Large intestine (tissue), 12 donors: ENCODE data around the gene OR51B2. TPM values are rescaled to one million over a fixed set of nuclear protein-coding genes. Genes with fewer than 3 reads are reported as not detected.
"Not testable (repeated sequence)": the region's sequence is repeated elsewhere in the genome, so short reads cannot be mapped to it uniquely, and the experiment has no call there.

Experiments
- DNase-seq, 2 donors: peaks; one replicate each; pipeline versions ENCODE4 v3.0.0 to v3.0.0-alpha.2; 2013
- H3K27ac ChIP-seq: one replicate; pipeline ENCODE4 v1.5.1; 2013; ENCODE audit warnings: low read length
- H3K27me3 ChIP-seq: 2 replicates; pipeline ENCODE4 v1.6.1; 2013; ENCODE audit warnings: low read length; ENCODE audit not compliant: control insufficient read depth, insufficient read depth
- H3K36me3 ChIP-seq: 2 replicates; pipeline ENCODE4 v1.6.1; 2013; ENCODE audit warnings: low read length; ENCODE audit not compliant: control insufficient read depth, insufficient read depth
- H3K4me1 ChIP-seq: one replicate; pipeline ENCODE4 v1.6.1; 2013; ENCODE audit warnings: low read length; ENCODE audit not compliant: control insufficient read depth, insufficient read depth
- H3K4me3 ChIP-seq: one replicate; pipeline ENCODE4 v1.5.1; 2013; ENCODE audit warnings: low read length
- H3K9me3 ChIP-seq: one replicate; pipeline ENCODE4 v1.6.1; 2013; ENCODE audit warnings: mild to moderate bottlenecking, low read depth, low read length, moderate library complexity; ENCODE audit not compliant: control insufficient read depth
- WGBS: methylation state at CpG from one replicate; pipeline ENCODE4 v1.1.5; 2013; ENCODE audit warnings: low lambda C conversion rate; ENCODE audit not compliant: insufficient coverage; 5-methylcytosine and 5-hydroxymethylcytosine counted together
- long read RNA-seq, 11 donors: transcript quantifications; one replicate each; lab custom pipeline, GENCODE V29; 2026
- polyA plus RNA-seq: library from polyadenylated mRNA; unstranded; fragments of 120-200 nt; gene quantifications from one replicate; pipeline ENCODE4 v1.2.1, GENCODE V29; 2013

The OR51B2 gene
- polyA plus RNA-seq: not detected
- long read RNA-seq, donor 1: 0 reads
- long read RNA-seq, donor 2: 0 reads
- long read RNA-seq, donor 3: 0 reads
- long read RNA-seq, donor 4: 0 reads
- long read RNA-seq, donor 5: 0 reads
- long read RNA-seq, donor 6: 0 reads
- long read RNA-seq, donor 7: 0 reads
- long read RNA-seq, donor 8: 0 reads
- long read RNA-seq, donor 9: 0 reads
- long read RNA-seq, donor 10: 0 reads
- long read RNA-seq, donor 11: 0 reads

GRCh38 chr11:5324197-5324596 is at the start of gene OR51B2:
Gene OR51B2, minus strand, starts transcription at chr11:5324297. Its CDS starts 0 bp downstream, at chr11:5324297.
- no peak within 1 kb of the TSS for H3K27ac ChIP-seq
- no peaks in the 10 kb centered on the region for H3K27me3 ChIP-seq
- H3K9me3 ChIP-seq: no peaks in the 10 kb centered on the region
- 67% methylated on average over 1 of the region's 3 CpGs for WGBS
- no peak for DNase-seq
- H3K4me3 ChIP-seq: no peak within 1 kb of the TSS
- no peaks in the 10 kb centered on the region for H3K4me1 ChIP-seq
- no peaks in the 10 kb centered on the region for H3K36me3 ChIP-seq

- DNase-seq: no peak
- Histone ChIP-seq H3K36me3 (no peaks in the 10 kb centered on the region), H3K9me3 (no peaks in the 10 kb centered on the region), H3K27me3 (no peaks in the 10 kb centered on the region), H3K27ac (no peak overlapping the region), H3K4me1 (no peaks in the 10 kb centered on the region), H3K4me3 (no peak overlapping the region)
Measured at GRCh38 chr11:5369789-5370188, 45.7 kb upstream of the OR51B2 start.

DNA sequence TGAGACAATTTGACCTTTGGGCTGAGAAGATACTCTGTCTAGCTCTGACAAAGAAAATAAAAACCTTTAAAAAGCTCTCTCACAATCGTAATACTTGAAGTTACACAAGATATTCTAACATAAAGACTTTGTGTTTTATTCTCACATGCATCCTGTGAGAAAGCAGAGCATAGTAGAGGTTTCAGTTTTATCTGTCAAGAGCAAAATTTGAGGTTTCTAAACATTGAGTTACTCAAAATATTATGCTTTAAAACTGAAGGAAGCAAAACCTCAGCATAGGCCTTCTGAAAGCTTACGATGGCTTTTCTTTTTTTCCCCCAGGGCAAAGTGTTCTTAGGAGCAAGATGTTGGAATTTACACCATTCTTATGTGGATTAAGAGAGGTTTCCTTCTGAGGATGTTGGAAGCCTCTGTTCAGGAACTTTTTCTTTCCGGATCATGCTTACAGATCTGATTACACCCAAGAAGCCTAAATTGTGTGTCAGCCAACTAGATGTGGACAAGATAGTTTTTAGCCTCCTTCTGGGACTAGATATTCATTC is 44.5 kb upstream of the OR51B2 start:
- H3K4me3 ChIP-seq: no peak overlapping the region
- no peaks in the 10 kb centered on the region for H3K9me3 ChIP-seq
- no peak for DNase-seq
- H3K27me3 ChIP-seq: no peaks in the 10 kb centered on the region
- WGBS: 60% methylated on average over 1 of the region's 3 CpGs
- no peaks in the 10 kb centered on the region for H3K4me1 ChIP-seq
- no peak overlapping the region for H3K27ac ChIP-seq
- no peaks in the 10 kb centered on the region for H3K36me3 ChIP-seq

DNA sequence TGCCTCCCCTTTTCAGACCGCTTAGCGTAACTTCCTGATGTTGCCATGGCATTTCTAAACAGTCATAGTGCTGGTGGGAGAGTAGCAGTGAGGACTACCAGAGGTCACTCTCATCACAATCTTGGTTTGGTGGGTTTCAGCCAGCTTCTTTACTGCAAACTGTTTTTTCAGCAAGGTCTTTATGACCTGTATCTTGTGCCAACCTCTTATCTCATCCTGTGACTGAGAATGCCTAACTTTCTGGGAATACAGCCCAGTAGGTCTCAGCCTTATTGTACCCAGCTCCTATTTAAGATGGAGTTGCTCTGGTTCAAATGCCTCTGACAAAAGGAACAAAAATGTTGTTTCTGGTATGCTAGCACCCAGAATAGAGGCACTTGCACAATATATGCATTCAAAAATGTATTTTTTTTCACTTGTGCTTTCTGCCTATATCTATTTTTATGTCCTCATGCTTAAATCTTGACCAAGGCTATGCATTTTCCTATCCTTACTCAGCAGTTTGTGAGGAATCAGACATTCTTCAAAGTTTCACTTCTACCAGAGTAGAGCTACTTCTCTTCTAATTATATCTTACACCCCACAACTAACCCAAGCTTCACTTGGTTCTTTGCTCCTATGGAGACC is 43.5 kb upstream of the OR51B2 start:
- no peaks in the 10 kb centered on the region for H3K27me3 ChIP-seq
- WGBS: no CpG with 5 or more reads among the region's 2 CpGs
- H3K9me3 ChIP-seq: no peaks in the 10 kb centered on the region
- no peak for DNase-seq
- no peaks in the 10 kb centered on the region for H3K4me1 ChIP-seq
- H3K36me3 ChIP-seq: no peaks in the 10 kb centered on the region
- no peak overlapping the region for H3K27ac ChIP-seq
- H3K4me3 ChIP-seq: no peak overlapping the region

GRCh38 chr11:5366856-5367255 is 42.8 kb upstream of the OR51B2 start:
- no peaks in the 10 kb centered on the region for H3K27me3 ChIP-seq
- H3K4me1 ChIP-seq: no peaks in the 10 kb centered on the region
- H3K36me3 ChIP-seq: no peaks in the 10 kb centered on the region
- no peak overlapping the region for H3K27ac ChIP-seq
- DNase-seq: no peak
- H3K4me3 ChIP-seq: no peak overlapping the region
- whole genome bisulfite sequencing: no CpG with 5 or more reads among the region's 1 CpG
- H3K9me3 ChIP-seq: no peaks in the 10 kb centered on the region

DNA sequence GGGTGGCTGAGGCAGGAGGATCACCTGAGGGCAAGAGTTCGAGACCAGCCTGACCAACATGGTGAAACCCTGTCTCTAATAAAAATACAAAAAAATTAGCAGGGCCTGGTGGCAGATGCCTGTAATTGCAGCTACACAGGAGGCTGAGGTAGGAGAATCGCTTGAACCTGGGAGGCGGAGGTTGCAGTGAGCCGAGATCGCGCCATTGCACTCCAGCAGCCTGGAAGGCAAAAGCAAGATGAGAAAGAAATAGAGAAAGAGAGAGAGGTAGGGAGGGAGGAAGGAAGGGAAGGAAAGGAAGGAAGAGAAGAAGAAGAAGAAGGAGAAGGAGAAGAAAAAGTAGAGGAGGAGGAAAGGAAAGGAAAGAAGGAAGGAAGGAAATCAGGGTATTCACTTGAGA is 42.3 kb upstream of the OR51B2 start:
- not testable (repeated sequence) for H3K27ac ChIP-seq, H3K4me3 ChIP-seq, H3K4me1 ChIP-seq, DNase-seq, H3K36me3 ChIP-seq, H3K9me3 ChIP-seq, H3K27me3 ChIP-seq
- 78% methylated on average over 3 of the region's 6 CpGs for WGBS

GRCh38 chr11:5364214-5364613 is 40.1 kb upstream of the OR51B2 start:
- Histone ChIP-seq H3K36me3 (no peaks in the 10 kb centered on the region), H3K27ac (no peak overlapping the region), H3K27me3 (no peaks in the 10 kb centered on the region), H3K9me3 (no peaks in the 10 kb centered on the region), H3K4me1 (no peaks in the 10 kb centered on the region), H3K4me3 (no peak overlapping the region)
- DNase-seq: no peak
- no CpG with 5 or more reads among the region's 2 CpGs for WGBS

DNA sequence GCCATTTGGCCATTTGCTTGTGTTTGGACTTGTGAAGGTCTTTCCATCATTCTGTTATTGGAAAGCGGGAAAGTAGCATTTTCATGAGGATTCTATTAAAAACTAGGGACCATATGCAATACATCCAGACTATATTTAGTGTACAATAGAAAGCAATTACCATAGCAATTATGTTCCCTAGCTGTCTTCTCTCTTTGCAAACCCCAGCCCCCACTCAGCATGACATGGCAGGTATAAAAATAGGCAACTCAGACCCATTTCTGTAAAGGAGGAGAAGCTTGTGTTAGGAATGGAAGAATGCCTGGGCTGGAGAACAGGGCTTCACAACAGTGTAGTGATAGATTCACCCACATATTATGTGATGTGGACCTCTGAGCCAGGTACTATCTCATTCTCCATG is 39.6 kb upstream of the OR51B2 start:
- no peak overlapping the region for H3K27ac ChIP-seq
- H3K36me3 ChIP-seq: no peaks in the 10 kb centered on the region
- no peaks in the 10 kb centered on the region for H3K9me3 ChIP-seq
- no peaks in the 10 kb centered on the region for H3K4me1 ChIP-seq
- no peaks in the 10 kb centered on the region for H3K27me3 ChIP-seq
- no peak overlapping the region for H3K4me3 ChIP-seq
- no CpG with 5 or more reads among the region's 1 CpG for WGBS
- no peak for DNase-seq

- no peak overlapping the region for H3K4me3 ChIP-seq
- H3K27ac ChIP-seq: no peak overlapping the region
- DNase-seq: no peak
- H3K36me3 ChIP-seq: no peaks in the 10 kb centered on the region
- no peaks in the 10 kb centered on the region for H3K27me3 ChIP-seq
- no peaks in the 10 kb centered on the region for H3K9me3 ChIP-seq
- no peaks in the 10 kb centered on the region for H3K4me1 ChIP-seq
- WGBS: no CpG with 5 or more reads among the region's 3 CpGs
Measured at GRCh38 chr11:5362017-5362625, 38.0 kb upstream of the OR51B2 start.

GRCh38 chr11:5356031-5356430 is 31.9 kb upstream of the OR51B2 start:
- not testable (repeated sequence) for H3K4me1 ChIP-seq, H3K4me3 ChIP-seq, H3K27ac ChIP-seq, DNase-seq, H3K9me3 ChIP-seq, H3K27me3 ChIP-seq, H3K36me3 ChIP-seq
- no CpG with 5 or more reads among the region's 5 CpGs for WGBS
